ENCODE data around the gene IL12RB2.

The IL12RB2 gene

DNA sequence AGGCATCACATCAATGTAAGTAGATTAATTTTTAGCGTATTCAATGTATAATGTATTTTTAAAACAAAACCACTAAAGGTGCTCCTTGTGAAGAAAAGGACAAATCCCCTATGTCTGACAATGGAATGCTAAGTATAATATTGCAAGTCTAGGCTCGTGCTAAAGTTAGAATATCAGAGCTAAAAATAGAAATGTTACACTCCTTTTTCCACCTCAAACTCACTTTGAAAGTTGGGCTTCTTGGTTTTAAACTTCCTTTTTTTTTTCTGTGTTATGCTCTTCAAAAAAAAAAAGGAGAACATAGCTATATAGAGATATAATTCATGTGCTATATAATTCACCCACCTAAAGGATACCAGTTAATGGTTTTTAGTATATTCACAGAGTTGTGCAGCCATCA, 126.2 kb downstream of the IL12RB2 start:
- TF ChIP-seq, protein P1, sequence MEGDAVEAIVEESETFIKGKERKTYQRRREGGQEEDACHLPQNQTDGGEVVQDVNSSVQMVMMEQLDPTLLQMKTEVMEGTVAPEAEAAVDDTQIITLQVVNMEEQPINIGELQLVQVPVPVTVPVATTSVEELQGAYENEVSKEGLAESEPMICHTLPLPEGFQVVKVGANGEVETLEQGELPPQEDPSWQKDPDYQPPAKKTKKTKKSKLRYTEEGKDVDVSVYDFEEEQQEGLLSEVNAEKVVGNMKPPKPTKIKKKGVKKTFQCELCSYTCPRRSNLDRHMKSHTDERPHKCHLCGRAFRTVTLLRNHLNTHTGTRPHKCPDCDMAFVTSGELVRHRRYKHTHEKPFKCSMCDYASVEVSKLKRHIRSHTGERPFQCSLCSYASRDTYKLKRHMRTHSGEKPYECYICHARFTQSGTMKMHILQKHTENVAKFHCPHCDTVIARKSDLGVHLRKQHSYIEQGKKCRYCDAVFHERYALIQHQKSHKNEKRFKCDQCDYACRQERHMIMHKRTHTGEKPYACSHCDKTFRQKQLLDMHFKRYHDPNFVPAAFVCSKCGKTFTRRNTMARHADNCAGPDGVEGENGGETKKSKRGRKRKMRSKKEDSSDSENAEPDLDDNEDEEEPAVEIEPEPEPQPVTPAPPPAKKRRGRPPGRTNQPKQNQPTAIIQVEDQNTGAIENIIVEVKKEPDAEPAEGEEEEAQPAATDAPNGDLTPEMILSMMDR (IDR thresholded peaks at IDR 0.05): no peak
- peaks cover 3% of the 10 kb centered on the region for H3K36me3 ChIP-seq (ENCODE audit: control insufficient read depth, insufficient read depth, low read length)
- no peak overlapping the region for H3K4me2 ChIP-seq (ENCODE audit: low read length)
- no peaks in the 10 kb centered on the region for H3K9me3 ChIP-seq (ENCODE audit: control insufficient read depth, low read length)
- H3K27me3 ChIP-seq (ENCODE audit: control insufficient read depth, insufficient read depth, low read length): no peaks in the 10 kb centered on the region
- no peak overlapping the region for H3K9ac ChIP-seq
- H3K4me1 ChIP-seq: peaks cover 3% of the 10 kb centered on the region
- peaks cover 13% of the 10 kb centered on the region for H3K79me2 ChIP-seq
- H2AFZ ChIP-seq: no peak overlapping the region
- peak overlapping the region; percentile 44 for H3K27ac ChIP-seq
- H3K4me3 ChIP-seq (ENCODE audit: low read depth, low read length): no peak overlapping the region

DNA sequence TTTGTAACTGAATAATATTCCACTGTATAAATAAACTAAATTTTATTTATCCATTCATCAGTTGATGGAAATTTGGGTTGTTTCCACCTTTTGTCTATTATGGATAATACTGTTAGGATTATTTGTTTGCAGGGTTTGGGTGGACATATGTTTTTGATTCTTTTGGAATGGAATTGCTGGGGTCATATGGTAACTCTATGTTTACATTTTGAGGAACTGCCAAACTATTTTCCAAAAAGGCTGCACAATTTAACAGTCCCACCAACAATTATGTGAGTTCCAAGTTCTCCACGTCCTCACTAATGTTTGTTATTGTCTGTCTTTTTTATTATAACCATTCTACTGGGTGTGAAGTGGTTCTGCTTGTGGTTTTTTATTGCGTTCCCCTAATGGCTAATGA, 126.8 kb downstream of the IL12RB2 start:
- H3K9me3 ChIP-seq (ENCODE audit: control insufficient read depth, low read length): no peaks in the 10 kb centered on the region
- H3K4me1 ChIP-seq: peaks cover 3% of the 10 kb centered on the region
- H3K9ac ChIP-seq: no peak overlapping the region
- H3K4me2 ChIP-seq (ENCODE audit: low read length): no peak overlapping the region
- TF ChIP-seq, protein P1 (IDR thresholded peaks at IDR 0.05): no peak
- no peaks in the 10 kb centered on the region for H3K27me3 ChIP-seq (ENCODE audit: control insufficient read depth, insufficient read depth, low read length)
- H3K27ac ChIP-seq: no peak overlapping the region
- H2AFZ ChIP-seq: no peak overlapping the region
- no peak overlapping the region for H3K4me3 ChIP-seq (ENCODE audit: low read depth, low read length)
- H3K36me3 ChIP-seq (ENCODE audit: control insufficient read depth, insufficient read depth, low read length): peaks cover under 1% of the 10 kb centered on the region
- peaks cover 6% of the 10 kb centered on the region for H3K79me2 ChIP-seq

DNA sequence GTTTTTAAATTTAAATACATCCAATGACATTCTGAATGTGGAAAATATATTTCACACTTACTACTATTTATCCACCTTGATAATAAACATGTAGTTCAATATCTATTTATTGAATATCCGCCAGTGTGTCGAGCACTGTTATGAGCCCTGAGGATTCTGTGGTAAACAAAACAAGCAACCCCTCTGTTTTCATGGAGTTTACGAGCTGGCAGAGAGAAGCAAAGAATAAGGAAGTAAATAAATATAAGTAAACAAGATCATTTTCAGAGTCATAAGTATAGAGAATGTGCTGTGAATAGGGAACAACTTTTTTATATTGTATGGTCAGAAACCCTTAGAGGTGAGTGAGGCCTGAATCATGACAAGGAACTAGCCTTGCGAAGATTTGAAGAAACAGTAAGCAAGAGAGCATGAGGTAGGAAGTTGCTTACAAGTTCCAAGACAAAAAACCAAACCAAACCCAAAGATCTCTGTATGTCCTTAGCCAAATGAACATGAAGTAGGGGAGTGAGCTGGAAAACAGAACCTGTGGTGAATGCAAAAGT, 128.9 kb downstream of the IL12RB2 start:
- H3K36me3 ChIP-seq (ENCODE audit: control insufficient read depth, insufficient read depth, low read length): no peaks in the 10 kb centered on the region
- H3K4me3 ChIP-seq (ENCODE audit: low read depth, low read length): no peak overlapping the region
- H3K9ac ChIP-seq: no peak overlapping the region
- H3K9me3 ChIP-seq (ENCODE audit: control insufficient read depth, low read length): no peaks in the 10 kb centered on the region
- no peak overlapping the region for H2AFZ ChIP-seq
- H3K27ac ChIP-seq: no peak overlapping the region
- TF ChIP-seq, protein P1 (IDR thresholded peaks at IDR 0.05): no peak
- H3K27me3 ChIP-seq (ENCODE audit: control insufficient read depth, insufficient read depth, low read length): no peaks in the 10 kb centered on the region
- peaks cover 3% of the 10 kb centered on the region for H3K4me1 ChIP-seq
- H3K79me2 ChIP-seq: no peaks in the 10 kb centered on the region
- H3K4me2 ChIP-seq (ENCODE audit: low read length): no peak overlapping the region

DNA sequence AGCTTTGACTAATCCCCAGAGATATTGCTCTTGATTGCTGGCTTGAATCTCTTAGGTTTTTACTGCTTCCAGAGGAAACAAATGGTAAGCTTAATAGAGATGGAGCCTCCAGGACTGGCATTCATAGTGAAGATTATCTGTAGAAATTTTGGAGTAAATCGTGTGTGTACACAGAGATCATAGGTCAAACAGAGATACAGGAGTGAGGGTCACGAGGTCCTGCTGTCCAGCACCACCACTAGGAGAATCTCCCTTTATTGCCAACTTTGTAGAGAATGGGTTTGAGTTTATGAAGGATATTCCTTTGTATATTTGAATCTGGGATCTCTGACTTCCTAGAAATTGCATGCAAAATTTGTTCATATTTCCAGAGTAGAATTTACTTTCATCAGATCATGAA, 130.3 kb downstream of the IL12RB2 start:
- TF ChIP-seq, protein P1 (IDR thresholded peaks at IDR 0.05): no peak
- H3K4me1 ChIP-seq: peaks cover 3% of the 10 kb centered on the region
- H2AFZ ChIP-seq: peak overlapping the region; percentile 33
- H3K9ac ChIP-seq: no peak overlapping the region
- no peaks in the 10 kb centered on the region for H3K27me3 ChIP-seq (ENCODE audit: control insufficient read depth, insufficient read depth, low read length)
- no peaks in the 10 kb centered on the region for H3K9me3 ChIP-seq (ENCODE audit: control insufficient read depth, low read length)
- no peaks in the 10 kb centered on the region for H3K36me3 ChIP-seq (ENCODE audit: control insufficient read depth, insufficient read depth, low read length)
- H3K79me2 ChIP-seq: no peaks in the 10 kb centered on the region
- H3K4me3 ChIP-seq (ENCODE audit: low read depth, low read length): no peak overlapping the region
- peak overlapping the region; percentile 10 for H3K4me2 ChIP-seq (ENCODE audit: low read length)
- no peak overlapping the region for H3K27ac ChIP-seq

DNA sequence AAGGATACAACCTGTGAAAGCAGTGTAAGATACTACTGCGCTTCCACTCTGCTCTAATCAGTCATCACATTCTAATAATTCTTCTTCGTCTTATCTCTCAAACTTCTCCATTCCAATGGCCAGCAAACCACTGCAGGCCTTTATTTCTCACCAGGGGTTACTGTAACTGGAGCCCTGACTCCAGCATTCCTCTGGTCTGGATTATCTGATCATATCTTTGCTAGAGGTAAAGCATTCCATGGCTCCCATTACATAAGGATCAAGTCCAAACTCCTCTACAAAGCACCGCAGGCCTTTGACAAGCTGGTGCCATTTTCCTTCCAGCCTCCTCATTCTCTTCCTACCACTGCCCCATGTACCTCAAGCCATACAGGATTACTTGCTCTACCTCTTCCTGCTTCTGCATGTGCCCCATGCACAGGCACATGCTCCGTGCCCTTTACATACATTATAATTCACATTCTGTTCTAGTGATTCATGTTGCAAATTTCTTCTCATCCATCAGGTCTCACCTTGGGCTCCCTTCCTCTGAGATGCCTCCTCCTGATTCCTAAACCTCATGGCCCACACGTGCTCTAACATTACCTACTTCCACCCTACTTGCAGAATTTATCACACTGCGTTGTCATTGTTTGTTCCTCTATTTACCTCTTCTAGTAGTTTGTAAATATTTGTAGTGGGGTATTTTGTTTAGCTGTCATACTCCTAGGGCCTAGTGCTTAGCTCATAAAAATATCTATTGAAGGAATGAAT, 131.8 kb downstream of the IL12RB2 start:
- Histone ChIP-seq H3K4me3 (ENCODE audit: low read depth, low read length) (no peak overlapping the region), H3K4me2 (ENCODE audit: low read length) (no peak overlapping the region), H3K4me1 (no peaks in the 10 kb centered on the region), H3K9me3 (ENCODE audit: control insufficient read depth, low read length) (no peaks in the 10 kb centered on the region), H3K27ac (no peak overlapping the region), H3K9ac (no peak overlapping the region), H3K36me3 (ENCODE audit: control insufficient read depth, insufficient read depth, low read length) (no peaks in the 10 kb centered on the region), H2AFZ (no peak overlapping the region), H3K27me3 (ENCODE audit: control insufficient read depth, insufficient read depth, low read length) (no peaks in the 10 kb centered on the region), H3K79me2 (no peaks in the 10 kb centered on the region)
- TF ChIP-seq, protein P1 (IDR thresholded peaks at IDR 0.05): no peak

Measured in parathyroid adenoma (tissue), 2 donors.